Measurements from ENCODE around the gene ZNF362.

ZNF362 gene

DNA sequence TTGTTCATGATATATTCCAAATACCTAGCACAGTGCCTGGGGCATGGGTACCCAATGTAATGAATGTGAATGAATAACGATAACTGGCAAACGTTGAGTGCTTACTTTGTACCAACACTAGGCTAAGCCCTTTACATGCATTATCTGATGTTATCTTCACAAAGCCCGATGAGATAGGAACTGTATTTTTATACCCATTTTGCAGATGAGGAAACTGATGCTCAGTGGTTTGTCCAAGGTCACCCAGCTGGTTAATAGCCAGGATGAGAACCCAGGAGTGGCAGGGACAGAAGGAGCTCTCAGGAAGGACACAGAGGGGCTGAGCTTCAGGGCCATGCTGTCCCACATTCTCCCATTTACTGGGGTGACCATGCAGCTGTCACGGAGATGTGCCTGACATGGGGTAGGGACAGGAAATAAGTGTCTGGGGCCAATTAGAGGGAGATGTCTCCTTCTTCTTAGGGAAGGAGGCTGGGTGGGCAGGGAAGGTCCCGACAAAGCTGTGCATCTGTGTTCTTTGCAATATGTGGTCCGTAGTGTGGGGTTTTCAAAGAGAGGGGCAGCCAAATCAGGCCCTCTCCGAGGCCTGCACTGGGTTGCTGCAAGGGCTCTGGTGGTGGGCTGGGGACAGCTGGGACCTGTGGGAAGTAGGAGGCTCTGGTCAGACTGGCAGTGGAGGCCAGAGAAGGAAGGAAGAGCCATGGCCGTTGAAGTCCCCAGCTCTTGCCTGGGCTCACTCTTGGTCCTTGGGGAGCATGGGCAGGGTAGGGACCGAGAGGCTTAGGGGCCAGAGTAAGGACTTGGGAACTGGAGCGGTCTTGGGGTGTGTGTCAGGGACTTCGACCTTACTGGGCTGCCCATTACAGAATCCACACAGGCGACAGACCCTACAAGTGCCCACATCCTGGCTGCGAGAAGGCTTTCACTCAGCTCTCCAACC is 38.0 kb downstream of the ZNF362 start:
- H3K9me3 ChIP-seq (ENCODE audit: control insufficient read depth, insufficient read depth, low read length): no peaks in the 10 kb centered on the region
- peaks cover 2% of the 10 kb centered on the region for H3K4me1 ChIP-seq (ENCODE audit: control insufficient read depth, insufficient read depth, low read length)
- no peak overlapping the region for H3K9ac ChIP-seq (ENCODE audit: low read depth, low read length)
- H3K27me3 ChIP-seq (ENCODE audit: control insufficient read depth, insufficient read depth, low read length): no peaks in the 10 kb centered on the region
- no peaks in the 10 kb centered on the region for H3K36me3 ChIP-seq (ENCODE audit: control insufficient read depth, insufficient read depth, low read length)
- no peak overlapping the region for H3K4me3 ChIP-seq (ENCODE audit: low read depth, low read length)

DNA sequence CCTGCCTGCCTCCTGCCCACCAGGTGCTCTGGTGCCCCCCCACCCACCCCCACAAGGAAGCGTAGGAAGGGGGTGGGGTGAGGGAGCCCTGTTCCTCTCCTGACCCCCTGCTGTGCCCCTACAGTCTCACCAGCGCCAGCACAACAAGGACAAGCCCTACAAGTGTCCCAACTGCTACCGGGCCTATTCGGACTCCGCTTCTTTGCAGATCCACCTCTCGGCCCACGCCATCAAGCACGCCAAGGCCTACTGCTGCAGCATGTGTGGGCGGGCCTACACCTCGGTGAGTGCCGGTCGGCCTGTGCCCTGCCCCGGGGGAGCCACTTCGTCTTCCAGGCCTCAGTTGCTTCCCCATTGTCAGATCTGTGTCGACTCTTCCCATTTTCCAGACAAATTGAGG is 38.7 kb downstream of the ZNF362 start:
- Histone ChIP-seq H3K4me1 (ENCODE audit: control insufficient read depth, insufficient read depth, low read length) (peaks cover 2% of the 10 kb centered on the region), H3K4me3 (ENCODE audit: low read depth, low read length) (no peak overlapping the region), H3K27me3 (ENCODE audit: control insufficient read depth, insufficient read depth, low read length) (no peaks in the 10 kb centered on the region), H3K36me3 (ENCODE audit: control insufficient read depth, insufficient read depth, low read length) (no peaks in the 10 kb centered on the region), H3K9ac (ENCODE audit: low read depth, low read length) (no peak overlapping the region), H3K9me3 (ENCODE audit: control insufficient read depth, insufficient read depth, low read length) (no peaks in the 10 kb centered on the region)

DNA sequence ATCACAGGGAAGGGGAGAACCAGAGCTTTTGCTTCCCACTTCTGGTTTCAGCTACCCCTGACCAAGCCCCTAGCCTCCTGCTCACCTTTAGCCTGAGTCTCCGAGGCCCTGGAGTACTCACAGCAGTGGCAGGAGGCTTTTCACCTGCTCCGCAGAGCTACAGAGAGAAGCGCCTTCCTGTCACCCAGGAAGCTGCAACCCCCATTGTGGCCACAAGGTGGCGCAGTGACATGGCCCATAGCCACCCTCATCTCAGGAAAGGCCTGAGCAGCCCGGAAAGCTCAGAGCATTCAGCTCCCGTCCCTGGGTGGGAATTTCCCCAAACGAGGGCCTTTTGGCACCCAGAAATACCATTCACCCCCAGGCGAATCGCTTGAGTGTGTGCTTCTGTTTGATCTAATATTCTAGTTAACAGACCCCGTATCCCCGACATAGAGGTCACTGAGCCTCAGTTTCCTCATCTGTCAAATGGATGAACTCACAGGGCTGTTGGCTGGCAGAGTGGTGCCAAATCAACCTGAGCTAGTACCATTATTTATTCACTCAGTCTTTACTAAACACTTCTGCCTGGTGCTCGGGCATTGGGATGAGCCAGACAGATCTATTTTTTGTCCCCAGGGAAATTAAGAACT is 39.3 kb downstream of the ZNF362 start:
- Histone ChIP-seq H3K9ac (ENCODE audit: low read depth, low read length) (no peak overlapping the region), H3K27me3 (ENCODE audit: control insufficient read depth, insufficient read depth, low read length) (no peaks in the 10 kb centered on the region), H3K4me1 (ENCODE audit: control insufficient read depth, insufficient read depth, low read length) (peaks cover 2% of the 10 kb centered on the region), H3K9me3 (ENCODE audit: control insufficient read depth, insufficient read depth, low read length) (no peaks in the 10 kb centered on the region), H3K36me3 (ENCODE audit: control insufficient read depth, insufficient read depth, low read length) (no peaks in the 10 kb centered on the region), H3K4me3 (ENCODE audit: low read depth, low read length) (no peak overlapping the region)

DNA sequence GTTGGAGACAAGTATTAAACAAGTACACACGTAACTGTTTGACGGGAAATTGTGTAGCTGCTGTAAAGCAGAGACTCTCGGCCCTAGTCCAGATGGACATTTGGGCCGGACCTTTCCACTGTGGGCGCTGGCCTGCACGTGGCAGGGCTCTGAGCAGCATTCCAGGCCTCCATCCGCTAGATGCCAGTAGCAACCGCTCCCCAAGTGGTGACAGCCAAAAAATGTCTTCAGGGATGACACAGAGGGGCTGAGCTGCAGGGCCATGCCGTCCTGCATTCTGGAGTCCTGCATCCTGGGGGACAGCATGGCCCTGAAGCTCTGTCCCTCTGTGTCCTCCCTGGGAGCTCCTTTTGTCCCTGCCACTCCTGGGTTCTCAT is 39.8 kb downstream of the ZNF362 start:
- Histone ChIP-seq H3K9ac (ENCODE audit: low read depth, low read length) (no peak overlapping the region), H3K9me3 (ENCODE audit: control insufficient read depth, insufficient read depth, low read length) (no peaks in the 10 kb centered on the region), H3K27me3 (ENCODE audit: control insufficient read depth, insufficient read depth, low read length) (no peaks in the 10 kb centered on the region), H3K4me3 (ENCODE audit: low read depth, low read length) (no peak overlapping the region), H3K4me1 (ENCODE audit: control insufficient read depth, insufficient read depth, low read length) (peaks cover 2% of the 10 kb centered on the region), H3K36me3 (ENCODE audit: control insufficient read depth, insufficient read depth, low read length) (no peaks in the 10 kb centered on the region)

DNA sequence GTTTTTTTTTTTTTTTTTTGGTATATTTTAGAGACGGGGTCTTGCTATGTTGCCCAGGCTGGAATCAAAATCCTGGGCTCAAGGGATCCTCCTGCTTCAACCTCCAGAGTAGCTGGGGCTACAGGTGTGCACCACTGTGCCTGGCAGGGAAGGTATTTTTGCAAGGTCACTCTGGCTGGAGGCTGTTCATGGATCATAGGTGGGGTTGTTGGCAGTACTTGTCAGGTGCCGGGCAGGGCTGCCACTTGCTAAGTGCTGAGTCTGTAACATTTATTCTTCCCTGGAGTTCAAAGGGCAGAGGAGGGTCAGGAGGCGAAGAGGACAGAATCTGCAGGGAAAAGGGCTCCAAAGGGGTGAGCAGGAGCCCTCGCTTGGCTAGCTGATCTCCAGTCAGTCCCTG is 40.5 kb downstream of the ZNF362 start:
- Histone ChIP-seq H3K27me3 (ENCODE audit: control insufficient read depth, insufficient read depth, low read length) (no peaks in the 10 kb centered on the region), H3K9me3 (ENCODE audit: control insufficient read depth, insufficient read depth, low read length) (no peaks in the 10 kb centered on the region), H3K4me3 (ENCODE audit: low read depth, low read length) (no peak overlapping the region), H3K9ac (ENCODE audit: low read depth, low read length) (no peak overlapping the region), H3K36me3 (ENCODE audit: control insufficient read depth, insufficient read depth, low read length) (no peaks in the 10 kb centered on the region), H3K4me1 (ENCODE audit: control insufficient read depth, insufficient read depth, low read length) (peaks cover 2% of the 10 kb centered on the region)

DNA sequence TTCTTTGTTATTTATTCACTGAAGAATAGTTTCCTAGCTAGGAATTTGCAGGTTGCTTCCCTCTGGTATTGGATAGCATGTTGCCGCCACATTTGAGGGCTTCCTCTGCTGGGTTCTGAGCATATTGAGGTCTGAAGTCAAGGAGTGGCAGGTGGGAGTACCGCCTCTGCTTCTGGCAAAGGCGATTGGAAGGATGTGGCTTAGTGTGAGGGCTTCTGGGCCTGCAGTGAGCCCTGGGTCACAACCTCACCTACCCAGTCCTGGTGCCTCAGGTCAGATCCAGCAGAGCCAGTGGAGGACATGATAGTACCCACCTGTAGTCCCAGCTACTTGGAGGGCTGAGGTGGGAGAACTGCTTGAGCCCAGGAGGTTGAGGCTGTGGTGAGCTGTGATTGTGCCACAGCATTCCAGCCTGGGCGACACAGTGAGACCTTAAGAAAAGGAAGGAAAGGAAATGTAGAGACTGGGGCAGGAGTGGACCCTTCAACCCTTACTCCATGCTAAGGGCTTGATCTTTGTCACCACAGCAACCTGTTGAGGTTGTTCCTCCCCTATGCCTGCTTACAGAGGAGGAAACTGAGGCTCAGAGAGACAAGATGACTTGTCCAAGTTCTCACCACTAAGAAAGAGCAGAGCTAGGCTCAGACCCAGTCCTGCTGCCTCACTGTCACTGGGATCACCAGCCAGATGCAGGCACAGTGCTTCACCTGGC is 41.8 kb downstream of the ZNF362 start:
- Histone ChIP-seq H3K9ac (ENCODE audit: low read depth, low read length) (no peak overlapping the region), H3K36me3 (ENCODE audit: control insufficient read depth, insufficient read depth, low read length) (no peaks in the 10 kb centered on the region), H3K4me3 (ENCODE audit: low read depth, low read length) (no peak overlapping the region), H3K27me3 (ENCODE audit: control insufficient read depth, insufficient read depth, low read length) (peaks cover 2% of the 10 kb centered on the region), H3K9me3 (ENCODE audit: control insufficient read depth, insufficient read depth, low read length) (no peaks in the 10 kb centered on the region), H3K4me1 (ENCODE audit: control insufficient read depth, insufficient read depth, low read length) (peaks cover 2% of the 10 kb centered on the region)

DNA sequence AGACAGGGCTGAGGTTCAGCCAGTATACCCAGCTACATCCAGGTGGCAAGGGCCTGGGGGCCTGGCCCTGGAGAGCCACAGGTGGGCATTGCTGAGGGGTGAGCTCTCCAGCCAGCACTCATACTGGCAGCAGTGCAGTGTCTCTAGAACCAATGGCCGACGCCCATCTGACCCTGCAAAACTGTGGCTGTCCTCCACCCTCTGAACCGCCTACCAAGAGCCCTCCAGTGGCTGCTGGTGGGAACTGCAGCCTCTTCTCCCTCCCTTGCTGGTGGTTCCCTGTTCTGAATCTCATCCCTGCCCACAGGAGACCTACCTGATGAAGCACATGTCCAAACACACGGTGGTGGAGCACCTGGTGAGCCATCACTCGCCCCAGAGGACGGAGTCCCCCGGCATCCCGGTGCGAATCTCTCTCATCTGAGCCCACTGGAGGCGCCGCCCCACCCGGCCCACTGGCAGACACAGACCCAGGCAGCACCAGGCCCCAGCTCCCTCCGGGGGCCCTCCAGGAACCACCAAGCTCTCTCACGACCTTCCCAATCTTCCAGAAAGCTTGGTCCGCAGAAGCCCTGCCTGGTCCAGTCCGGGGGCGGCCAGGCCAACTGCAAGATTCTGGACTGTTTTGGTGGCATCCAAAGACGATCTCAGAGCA is 42.5 kb downstream of the ZNF362 start:
- H3K27me3 ChIP-seq (ENCODE audit: control insufficient read depth, insufficient read depth, low read length): peaks cover 4% of the 10 kb centered on the region
- no peak overlapping the region for H3K9ac ChIP-seq (ENCODE audit: low read depth, low read length)
- H3K4me3 ChIP-seq (ENCODE audit: low read depth, low read length): no peak overlapping the region
- H3K36me3 ChIP-seq (ENCODE audit: control insufficient read depth, insufficient read depth, low read length): no peaks in the 10 kb centered on the region
- peaks cover 2% of the 10 kb centered on the region for H3K4me1 ChIP-seq (ENCODE audit: control insufficient read depth, insufficient read depth, low read length)
- H3K9me3 ChIP-seq (ENCODE audit: control insufficient read depth, insufficient read depth, low read length): no peaks in the 10 kb centered on the region

DNA sequence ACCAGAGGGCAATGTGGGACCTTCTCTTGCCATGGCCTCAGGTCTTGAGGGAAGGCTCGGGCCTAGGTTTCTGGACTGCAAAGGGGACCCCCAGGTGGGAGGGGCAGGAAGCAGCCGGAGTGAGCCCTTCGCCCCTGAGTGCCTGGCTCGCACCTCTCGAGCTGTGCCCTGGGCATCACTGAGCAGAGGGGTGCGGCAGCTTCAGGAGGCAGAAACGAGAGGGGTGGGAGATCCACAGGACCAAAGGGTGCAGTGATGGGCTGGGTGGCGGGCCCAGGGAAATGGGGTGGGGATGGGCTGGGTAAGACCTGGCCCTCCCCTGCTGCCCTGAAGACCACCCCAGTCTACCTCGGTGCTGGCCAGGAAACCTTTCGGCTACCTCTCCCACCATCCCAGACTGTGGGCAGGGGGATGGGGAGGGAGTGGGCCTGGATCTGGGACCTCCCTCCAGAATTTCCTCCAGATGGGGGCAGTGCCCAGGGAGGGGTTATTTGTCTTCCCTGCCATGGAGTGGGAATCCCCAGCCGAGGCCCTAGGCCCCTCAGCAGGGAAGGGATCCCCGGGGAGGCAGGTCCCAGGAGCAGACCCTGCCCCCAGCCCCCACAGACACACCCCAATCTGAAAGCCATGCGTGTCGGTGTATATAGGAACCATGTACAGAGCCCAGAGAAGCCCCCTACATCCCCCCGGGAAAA is 43.3 kb downstream of the ZNF362 start:
- H3K9me3 ChIP-seq (ENCODE audit: control insufficient read depth, insufficient read depth, low read length): no peaks in the 10 kb centered on the region
- H3K27me3 ChIP-seq (ENCODE audit: control insufficient read depth, insufficient read depth, low read length): peaks cover 4% of the 10 kb centered on the region
- no peak overlapping the region for H3K9ac ChIP-seq (ENCODE audit: low read depth, low read length)
- H3K4me1 ChIP-seq (ENCODE audit: control insufficient read depth, insufficient read depth, low read length): peaks cover 2% of the 10 kb centered on the region
- H3K4me3 ChIP-seq (ENCODE audit: low read depth, low read length): no peak overlapping the region
- H3K36me3 ChIP-seq (ENCODE audit: control insufficient read depth, insufficient read depth, low read length): no peaks in the 10 kb centered on the region

DNA sequence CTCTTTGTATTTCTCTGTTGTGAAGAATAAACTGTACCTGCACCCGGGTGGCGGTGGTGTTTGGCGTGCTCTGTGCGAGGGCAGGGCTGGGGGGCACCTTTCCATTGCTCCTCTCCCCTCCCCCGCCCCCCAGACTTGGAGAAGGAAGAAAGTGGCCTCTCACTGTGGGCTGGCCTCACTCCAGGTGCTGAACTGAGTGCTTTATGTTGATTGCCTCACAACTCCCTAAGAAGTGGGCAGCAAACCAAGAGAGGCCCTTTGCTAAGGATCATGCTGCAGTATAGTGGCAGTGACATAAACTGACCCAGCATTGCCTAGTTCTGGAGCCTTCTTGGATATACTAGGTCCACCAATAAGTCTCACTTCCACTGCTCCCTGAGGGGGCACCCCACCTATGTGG is 44.4 kb downstream of the ZNF362 start:
- H3K9ac ChIP-seq (ENCODE audit: low read depth, low read length): no peak overlapping the region
- H3K36me3 ChIP-seq (ENCODE audit: control insufficient read depth, insufficient read depth, low read length): no peaks in the 10 kb centered on the region
- no peaks in the 10 kb centered on the region for H3K4me1 ChIP-seq (ENCODE audit: control insufficient read depth, insufficient read depth, low read length)
- peaks cover 14% of the 10 kb centered on the region for H3K27me3 ChIP-seq (ENCODE audit: control insufficient read depth, insufficient read depth, low read length)
- no peak overlapping the region for H3K4me3 ChIP-seq (ENCODE audit: low read depth, low read length)
- H3K9me3 ChIP-seq (ENCODE audit: control insufficient read depth, insufficient read depth, low read length): no peaks in the 10 kb centered on the region

DNA sequence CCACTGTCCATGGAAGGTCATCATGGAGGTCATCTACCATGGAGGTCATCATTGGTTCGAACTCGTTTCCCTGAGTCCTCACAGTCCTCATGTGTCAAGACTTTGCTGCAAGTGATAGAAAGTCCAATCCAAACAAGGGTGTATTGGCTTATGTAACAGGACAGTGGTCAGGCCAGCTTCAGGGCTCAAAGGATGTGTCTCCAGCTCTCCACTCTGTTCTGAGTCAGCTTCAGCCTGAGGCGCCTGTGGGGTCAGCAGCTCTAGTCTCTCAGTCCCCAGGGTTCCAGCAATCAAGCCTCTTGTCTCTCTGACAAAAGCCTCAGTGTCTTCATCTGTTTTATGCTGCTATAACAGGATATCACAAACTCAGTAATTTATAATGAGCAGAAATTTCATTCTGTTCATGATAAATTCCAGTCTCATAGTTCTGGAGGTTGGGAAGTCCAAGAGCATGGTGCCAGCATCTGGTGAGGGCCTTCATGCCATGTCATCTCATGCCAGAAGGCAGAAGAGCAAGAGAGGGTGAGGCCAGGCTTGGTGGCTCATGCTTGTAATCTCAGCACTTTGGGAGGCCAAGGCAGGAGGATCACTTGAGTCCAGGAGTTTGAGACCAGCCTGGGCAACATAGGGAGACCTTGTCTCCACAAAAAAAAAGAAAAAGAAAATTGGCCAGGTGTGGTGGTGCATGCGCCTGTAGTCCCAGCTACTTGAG is 45.1 kb downstream of the ZNF362 start:
- no peaks in the 10 kb centered on the region for H3K9me3 ChIP-seq (ENCODE audit: control insufficient read depth, insufficient read depth, low read length)
- H3K36me3 ChIP-seq (ENCODE audit: control insufficient read depth, insufficient read depth, low read length): no peaks in the 10 kb centered on the region
- peaks cover 2% of the 10 kb centered on the region for H3K4me1 ChIP-seq (ENCODE audit: control insufficient read depth, insufficient read depth, low read length)
- no peak overlapping the region for H3K4me3 ChIP-seq (ENCODE audit: low read depth, low read length)
- H3K9ac ChIP-seq (ENCODE audit: low read depth, low read length): no peak overlapping the region
- peaks cover 21% of the 10 kb centered on the region for H3K27me3 ChIP-seq (ENCODE audit: control insufficient read depth, insufficient read depth, low read length)
